ENCODE results near the gene KRTAP5-8.

DNA sequence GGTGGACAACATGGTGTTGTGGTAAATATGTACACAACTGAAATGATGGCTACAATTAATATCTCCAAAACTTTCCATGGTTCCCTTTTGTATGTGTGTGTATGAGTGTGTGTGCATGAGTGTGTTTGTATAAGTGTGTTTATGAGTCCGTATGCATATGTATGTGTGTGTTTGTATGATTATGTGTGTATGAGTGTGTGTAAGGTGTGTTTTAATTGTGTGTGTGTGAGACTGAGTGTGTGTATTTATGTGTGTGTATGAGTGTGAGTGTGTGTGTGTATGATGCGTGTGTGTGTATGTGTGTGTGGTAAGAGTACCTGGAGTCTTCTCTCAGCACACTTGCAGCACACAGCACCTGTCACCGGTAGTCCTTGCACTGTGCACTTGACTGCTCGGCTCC, 18.2 kb downstream of the KRTAP5-8 start:
- TF ChIP-seq, protein P1, sequence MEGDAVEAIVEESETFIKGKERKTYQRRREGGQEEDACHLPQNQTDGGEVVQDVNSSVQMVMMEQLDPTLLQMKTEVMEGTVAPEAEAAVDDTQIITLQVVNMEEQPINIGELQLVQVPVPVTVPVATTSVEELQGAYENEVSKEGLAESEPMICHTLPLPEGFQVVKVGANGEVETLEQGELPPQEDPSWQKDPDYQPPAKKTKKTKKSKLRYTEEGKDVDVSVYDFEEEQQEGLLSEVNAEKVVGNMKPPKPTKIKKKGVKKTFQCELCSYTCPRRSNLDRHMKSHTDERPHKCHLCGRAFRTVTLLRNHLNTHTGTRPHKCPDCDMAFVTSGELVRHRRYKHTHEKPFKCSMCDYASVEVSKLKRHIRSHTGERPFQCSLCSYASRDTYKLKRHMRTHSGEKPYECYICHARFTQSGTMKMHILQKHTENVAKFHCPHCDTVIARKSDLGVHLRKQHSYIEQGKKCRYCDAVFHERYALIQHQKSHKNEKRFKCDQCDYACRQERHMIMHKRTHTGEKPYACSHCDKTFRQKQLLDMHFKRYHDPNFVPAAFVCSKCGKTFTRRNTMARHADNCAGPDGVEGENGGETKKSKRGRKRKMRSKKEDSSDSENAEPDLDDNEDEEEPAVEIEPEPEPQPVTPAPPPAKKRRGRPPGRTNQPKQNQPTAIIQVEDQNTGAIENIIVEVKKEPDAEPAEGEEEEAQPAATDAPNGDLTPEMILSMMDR (conservative IDR thresholded peaks at IDR 0.05 in 1 of 2, IDR thresholded peaks at IDR 0.05 in 1 of 2; ENCODE audit: low read depth in 1 of 2, low read length in 2 of 2) = no peak
- TF ChIP-seq EZH2 (IDR thresholded peaks at IDR 0.05; ENCODE audit: low read length, missing control alignments) = no peak

Data from fibroblast of lung (primary cell).